ENCODE data around the gene CRYGB. TPM values are rescaled to one million over a fixed set of nuclear protein-coding genes. Genes with fewer than 3 reads are reported as not detected.

The CRYGB gene, protein sequence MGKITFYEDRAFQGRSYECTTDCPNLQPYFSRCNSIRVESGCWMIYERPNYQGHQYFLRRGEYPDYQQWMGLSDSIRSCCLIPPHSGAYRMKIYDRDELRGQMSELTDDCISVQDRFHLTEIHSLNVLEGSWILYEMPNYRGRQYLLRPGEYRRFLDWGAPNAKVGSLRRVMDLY
- polyA plus RNA-seq (2012; rRNA removed) = not detected in 2 replicates
- polyA plus RNA-seq (2012; cell fraction: cytosol; rRNA removed) = not detected in 2 replicates
- not detected in 2 replicates for polyA plus RNA-seq (2012; cell fraction: nucleus; rRNA removed)

DNA sequence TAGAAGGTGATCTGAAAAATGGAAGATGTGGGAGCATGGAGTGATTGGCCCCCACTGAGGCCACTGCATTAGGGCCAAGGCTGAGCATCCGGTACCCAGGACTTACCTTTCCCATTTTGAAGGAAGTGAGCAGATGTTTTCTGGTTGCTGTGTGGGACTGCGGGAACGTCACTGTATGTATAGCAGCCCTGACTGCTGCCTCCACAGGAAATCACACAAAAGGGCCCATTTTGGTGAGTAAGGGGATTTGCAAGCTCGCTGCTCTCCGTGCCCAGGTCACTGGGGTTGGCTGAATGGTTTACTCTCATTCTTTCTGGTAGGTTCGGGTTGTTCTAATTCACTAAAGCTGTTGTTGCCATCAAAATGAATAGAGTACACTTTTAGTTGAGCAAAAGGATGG lies at the start of gene CRYGB:
CRYGB (minus strand) TSS at position 153 of the 400 bp plus-strand sequence; CDS start at position 115, 38 bp downstream.
- H3K4me2 ChIP-seq = no peak within 1 kb of the TSS
- no peaks in the 10 kb centered on the region for H3K36me3 ChIP-seq (replicated peaks in 1 of 2; ENCODE audit: control insufficient read depth in 1 of 2, insufficient read depth in 2 of 2, low read length in 1 of 2)
- no peaks in the 10 kb centered on the region for H3K27me3 ChIP-seq (ENCODE audit: insufficient read depth)
- CTCF ChIA-PET = no interaction called here
- no peak within 1 kb of the TSS for H3K9ac ChIP-seq
- TF ChIP-seq FOXM1 (IDR thresholded peaks at IDR 0.05; ENCODE audit: low read depth) (no peak), RCOR1 (IDR thresholded peaks at IDR 0.05; ENCODE audit: low read length) (no peak), EP300 (IDR thresholded peaks at IDR 0.05; ENCODE audit: borderline replicate concordance in 1 of 2, low read depth in 1 of 2, low read length in 1 of 2) (no peak), FOSL2 (IDR thresholded peaks at IDR 0.05; ENCODE audit: borderline replicate concordance, low read depth) (no peak), SMC3 (IDR thresholded peaks at IDR 0.05; ENCODE audit: low read depth, low read length) (no peak)
- no peaks in the 10 kb centered on the region for H3K9me3 ChIP-seq
- whole genome bisulfite sequencing (ENCODE audit: low lambda C conversion rate) = 88% methylated on average over 3 of the region's 6 CpGs
- POLR2A ChIA-PET = no interaction called here
- DNase-seq = no peak
- no peaks in the 10 kb centered on the region for H3F3A ChIP-seq (replicated peaks; ENCODE audit: insufficient read depth)
- H4K20me1 ChIP-seq (ENCODE audit: insufficient read depth) = no peaks in the 10 kb centered on the region
- no peak within 1 kb of the TSS for H2AFZ ChIP-seq (ENCODE audit: low read depth)
- H3K9me2 ChIP-seq = no peaks in the 10 kb centered on the region
- H3K27ac ChIP-seq (ENCODE audit: low read depth in 2 of 2, low read length in 1 of 2) = no peak within 1 kb of the TSS
- peaks cover 6 to 8% of the 10 kb centered on the region in 2 experiments; a peak in 3 of 4 replicates for H3K4me1 ChIP-seq (ENCODE audit: control insufficient read depth in 1 of 2, insufficient read depth in 2 of 2, low read depth in 1 of 2, low read length in 1 of 2)
- H3K4me3 ChIP-seq (ENCODE audit: low read depth in 2 of 2, low read length in 1 of 2) = no peak within 1 kb of the TSS
- no peaks in the 10 kb centered on the region for H3K79me2 ChIP-seq (ENCODE audit: insufficient read depth)

DNA sequence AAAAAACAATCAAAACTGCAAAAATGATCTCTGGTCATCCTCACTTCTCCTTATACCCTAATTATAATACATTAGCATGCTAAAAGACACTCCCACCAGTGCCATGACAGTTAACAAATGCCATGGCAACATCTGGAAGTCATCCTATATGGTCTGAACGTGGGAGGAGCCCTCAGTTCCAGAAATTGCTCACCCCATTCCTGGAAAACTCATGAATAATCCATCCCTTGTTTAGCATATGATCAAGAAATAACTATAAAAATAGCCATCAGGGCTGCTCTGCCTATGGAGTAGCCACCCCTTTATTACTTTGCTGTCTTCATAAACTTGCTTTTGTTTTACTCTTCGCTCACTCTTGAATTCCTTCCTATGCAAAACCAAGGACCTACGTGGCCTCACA lies 49.6 kb upstream of the CRYGB start:
- Histone ChIP-seq H3K9ac (no peak overlapping the region), H3K27ac (ENCODE audit: low read depth in 2 of 2, low read length in 1 of 2) (no peak overlapping the region), H3K79me2 (ENCODE audit: insufficient read depth) (no peaks in the 10 kb centered on the region), H3K4me1 (ENCODE audit: control insufficient read depth in 1 of 2, insufficient read depth in 2 of 2, low read depth in 1 of 2, low read length in 1 of 2) (no peaks in the 10 kb centered on the region), H2AFZ (ENCODE audit: low read depth) (no peak overlapping the region), H3F3A (replicated peaks; ENCODE audit: insufficient read depth) (no peaks in the 10 kb centered on the region), H4K20me1 (ENCODE audit: insufficient read depth) (no peaks in the 10 kb centered on the region), H3K4me2 (no peak overlapping the region), H3K9me3 (no peaks in the 10 kb centered on the region), H3K27me3 (ENCODE audit: insufficient read depth) (no peaks in the 10 kb centered on the region; the same call in 1 of the 2 replicates), H3K36me3 (replicated peaks in 1 of 2; ENCODE audit: control insufficient read depth in 1 of 2, insufficient read depth in 2 of 2, low read length in 1 of 2) (no peaks in the 10 kb centered on the region), H3K9me2 (no peaks in the 10 kb centered on the region), H3K4me3 (ENCODE audit: low read depth in 2 of 2, low read length in 1 of 2) (no peak overlapping the region)
- CTCF ChIA-PET = no interaction called here
- 63% methylated on average over 3 of the region's 3 CpGs for WGBS (ENCODE audit: low lambda C conversion rate)
- no peak for DNase-seq
- POLR2A ChIA-PET = interaction anchor here (0.5 kb wide), 1 partner anchor 1940 kb away, joined by 4 read pairs; no protein-coding TSS in a partner anchor
- TF ChIP-seq, protein P1, sequence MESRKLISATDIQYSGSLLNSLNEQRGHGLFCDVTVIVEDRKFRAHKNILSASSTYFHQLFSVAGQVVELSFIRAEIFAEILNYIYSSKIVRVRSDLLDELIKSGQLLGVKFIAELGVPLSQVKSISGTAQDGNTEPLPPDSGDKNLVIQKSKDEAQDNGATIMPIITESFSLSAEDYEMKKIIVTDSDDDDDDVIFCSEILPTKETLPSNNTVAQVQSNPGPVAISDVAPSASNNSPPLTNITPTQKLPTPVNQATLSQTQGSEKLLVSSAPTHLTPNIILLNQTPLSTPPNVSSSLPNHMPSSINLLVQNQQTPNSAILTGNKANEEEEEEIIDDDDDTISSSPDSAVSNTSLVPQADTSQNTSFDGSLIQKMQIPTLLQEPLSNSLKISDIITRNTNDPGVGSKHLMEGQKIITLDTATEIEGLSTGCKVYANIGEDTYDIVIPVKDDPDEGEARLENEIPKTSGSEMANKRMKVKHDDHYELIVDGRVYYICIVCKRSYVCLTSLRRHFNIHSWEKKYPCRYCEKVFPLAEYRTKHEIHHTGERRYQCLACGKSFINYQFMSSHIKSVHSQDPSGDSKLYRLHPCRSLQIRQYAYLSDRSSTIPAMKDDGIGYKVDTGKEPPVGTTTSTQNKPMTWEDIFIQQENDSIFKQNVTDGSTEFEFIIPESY (IDR thresholded peaks at IDR 0.05; ENCODE audit: borderline replicate concordance, low read depth) = no peak
- TF ChIP-seq POLR2AphosphoS5 (IDR thresholded peaks at IDR 0.05; ENCODE audit: low read depth, low read length) (no peak), NFIC (IDR thresholded peaks at IDR 0.05; ENCODE audit: borderline replicate concordance) (no peak), RFX5 (IDR thresholded peaks at IDR 0.05; ENCODE audit: low read length) (no peak), GABPA (IDR thresholded peaks at IDR 0.05; ENCODE audit: low read depth) (no peak)
- TF ChIP-seq, protein P2, sequence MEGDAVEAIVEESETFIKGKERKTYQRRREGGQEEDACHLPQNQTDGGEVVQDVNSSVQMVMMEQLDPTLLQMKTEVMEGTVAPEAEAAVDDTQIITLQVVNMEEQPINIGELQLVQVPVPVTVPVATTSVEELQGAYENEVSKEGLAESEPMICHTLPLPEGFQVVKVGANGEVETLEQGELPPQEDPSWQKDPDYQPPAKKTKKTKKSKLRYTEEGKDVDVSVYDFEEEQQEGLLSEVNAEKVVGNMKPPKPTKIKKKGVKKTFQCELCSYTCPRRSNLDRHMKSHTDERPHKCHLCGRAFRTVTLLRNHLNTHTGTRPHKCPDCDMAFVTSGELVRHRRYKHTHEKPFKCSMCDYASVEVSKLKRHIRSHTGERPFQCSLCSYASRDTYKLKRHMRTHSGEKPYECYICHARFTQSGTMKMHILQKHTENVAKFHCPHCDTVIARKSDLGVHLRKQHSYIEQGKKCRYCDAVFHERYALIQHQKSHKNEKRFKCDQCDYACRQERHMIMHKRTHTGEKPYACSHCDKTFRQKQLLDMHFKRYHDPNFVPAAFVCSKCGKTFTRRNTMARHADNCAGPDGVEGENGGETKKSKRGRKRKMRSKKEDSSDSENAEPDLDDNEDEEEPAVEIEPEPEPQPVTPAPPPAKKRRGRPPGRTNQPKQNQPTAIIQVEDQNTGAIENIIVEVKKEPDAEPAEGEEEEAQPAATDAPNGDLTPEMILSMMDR (IDR thresholded peaks at IDR 0.05) = no peak
- TF ChIP-seq, protein P3, sequence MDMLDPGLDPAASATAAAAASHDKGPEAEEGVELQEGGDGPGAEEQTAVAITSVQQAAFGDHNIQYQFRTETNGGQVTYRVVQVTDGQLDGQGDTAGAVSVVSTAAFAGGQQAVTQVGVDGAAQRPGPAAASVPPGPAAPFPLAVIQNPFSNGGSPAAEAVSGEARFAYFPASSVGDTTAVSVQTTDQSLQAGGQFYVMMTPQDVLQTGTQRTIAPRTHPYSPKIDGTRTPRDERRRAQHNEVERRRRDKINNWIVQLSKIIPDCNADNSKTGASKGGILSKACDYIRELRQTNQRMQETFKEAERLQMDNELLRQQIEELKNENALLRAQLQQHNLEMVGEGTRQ (IDR thresholded peaks at IDR 0.05; ENCODE audit: borderline replicate concordance, low read depth, low read length) = no peak
